Measurements from ENCODE around the gene JPT1. TPM values are rescaled to one million over a fixed set of nuclear protein-coding genes. Genes with fewer than 3 reads are reported as not detected.
A peak's percentile ranks its signal among the peaks of the same experiment; 100 is the strongest.

JPT1 gene
- total RNA-seq (100 to 1,000 TPM in 2 of 4 donors, 10 to 100 TPM in 2; 50.1 to 232 (median 85.0) TPM), polyA plus RNA-seq (100 to 1,000 TPM in 1 of 3 donors, 10 to 100 TPM in 2; 79.2 to 164 (median 92.6) TPM)
- long read RNA-seq, donor 1, partial matches to known transcripts: 0 of 4 reads
- long read RNA-seq, donor 1, other reads (novel, unspliced or antisense): 4 of 4 reads
- long read RNA-seq, donor 2, partial matches to known transcripts: 0 of 1 reads
- long read RNA-seq, donor 2, other reads (novel, unspliced or antisense): 1 of 1 reads

DNA sequence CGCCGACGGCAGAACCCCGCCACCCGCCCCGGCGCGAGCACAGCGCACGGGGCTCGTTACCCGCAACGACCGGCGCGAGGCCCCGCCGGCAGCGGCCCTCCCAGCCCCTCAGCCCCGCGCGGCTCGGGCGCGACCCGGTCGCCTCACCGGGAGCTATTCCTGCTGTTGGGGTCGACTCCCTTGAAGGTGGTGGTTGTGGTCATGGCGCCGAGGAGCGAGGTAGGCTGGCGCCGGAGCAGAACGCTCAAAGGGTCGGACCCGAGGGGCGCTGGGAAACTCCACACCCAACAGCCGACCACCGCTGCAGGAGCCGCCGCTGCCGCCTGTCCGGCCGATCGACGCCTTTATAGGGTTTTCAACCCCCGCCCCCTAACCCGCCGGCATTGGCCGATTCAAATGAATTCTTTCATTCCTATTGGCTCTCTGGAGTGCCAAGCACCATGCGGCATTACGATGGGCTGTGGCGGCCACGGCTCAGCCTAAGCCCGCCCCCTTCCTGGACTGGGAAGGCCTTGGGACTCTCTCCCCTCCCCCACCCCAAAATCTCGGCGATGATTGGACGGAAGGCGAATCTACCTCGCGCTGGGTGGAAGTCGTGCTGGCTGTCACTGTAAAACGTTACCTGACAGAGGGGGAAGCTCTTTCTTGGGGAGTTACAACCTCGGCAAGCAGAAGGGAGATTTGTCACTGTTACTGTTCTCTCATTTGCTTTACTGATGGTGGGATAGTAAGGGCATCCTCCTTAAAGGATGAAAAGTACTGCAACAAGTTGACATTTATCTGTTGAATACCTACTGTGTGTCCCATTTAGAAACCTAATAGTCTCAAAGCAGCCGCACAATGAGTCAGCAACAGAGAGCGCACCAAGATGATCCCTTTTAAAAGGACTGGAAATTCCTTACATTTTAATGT is at the start of gene JPT1:
Gene JPT1, minus strand, starts transcription at position 318 of the 912 bp plus-strand sequence. Its CDS starts 115 bp downstream, at position 203.
- DNase-seq: peak; percentile 97 to 99
- Histone ChIP-seq H3K27ac (peak within 1 kb of the TSS; percentile 92), H3K36me3 (ENCODE audit: insufficient read depth in 1 of 2, low read depth in 1 of 2) (peaks cover 0 to 3% of the 10 kb centered on the region in 2 donors), H3K27me3 (ENCODE audit: insufficient read depth in 3 of 3, low read length in 2 of 3) (no peaks in the 10 kb centered on the region), H3K9me3 (no peaks in the 10 kb centered on the region), H3K4me3 (peak within 1 kb of the TSS; percentile 82), H3K4me1 (peaks cover 22% of the 10 kb centered on the region)
- ATAC-seq: peak; percentile 98 to 99 (median 98)
- 1 to 2% (median 1%) methylated on average over 47 to 67 of the region's 67 CpGs for WGBS, 3 donors
- intact Hi-C loops (cut with DNase I): no loop called here
- TF ChIP-seq, protein P1, sequence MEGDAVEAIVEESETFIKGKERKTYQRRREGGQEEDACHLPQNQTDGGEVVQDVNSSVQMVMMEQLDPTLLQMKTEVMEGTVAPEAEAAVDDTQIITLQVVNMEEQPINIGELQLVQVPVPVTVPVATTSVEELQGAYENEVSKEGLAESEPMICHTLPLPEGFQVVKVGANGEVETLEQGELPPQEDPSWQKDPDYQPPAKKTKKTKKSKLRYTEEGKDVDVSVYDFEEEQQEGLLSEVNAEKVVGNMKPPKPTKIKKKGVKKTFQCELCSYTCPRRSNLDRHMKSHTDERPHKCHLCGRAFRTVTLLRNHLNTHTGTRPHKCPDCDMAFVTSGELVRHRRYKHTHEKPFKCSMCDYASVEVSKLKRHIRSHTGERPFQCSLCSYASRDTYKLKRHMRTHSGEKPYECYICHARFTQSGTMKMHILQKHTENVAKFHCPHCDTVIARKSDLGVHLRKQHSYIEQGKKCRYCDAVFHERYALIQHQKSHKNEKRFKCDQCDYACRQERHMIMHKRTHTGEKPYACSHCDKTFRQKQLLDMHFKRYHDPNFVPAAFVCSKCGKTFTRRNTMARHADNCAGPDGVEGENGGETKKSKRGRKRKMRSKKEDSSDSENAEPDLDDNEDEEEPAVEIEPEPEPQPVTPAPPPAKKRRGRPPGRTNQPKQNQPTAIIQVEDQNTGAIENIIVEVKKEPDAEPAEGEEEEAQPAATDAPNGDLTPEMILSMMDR (IDR thresholded peaks at IDR 0.05): no peak

- DNase-seq (no peak), ATAC-seq (no peak)
- Histone ChIP-seq H3K27me3 (ENCODE audit: insufficient read depth in 3 of 3, low read length in 2 of 3) (no peaks in the 10 kb centered on the region), H3K9me3 (no peaks in the 10 kb centered on the region), H3K36me3 (ENCODE audit: insufficient read depth in 1 of 2, low read depth in 1 of 2) (no peaks in the 10 kb centered on the region), H3K4me3 (no peak overlapping the region), H3K27ac (no peak overlapping the region), H3K4me1 (no peaks in the 10 kb centered on the region)
- intact Hi-C loops (cut with DNase I): loop anchor here (2.0 to 5.0 kb wide), 4 partner anchors 85 to 238 kb away; partner anchors contain the start of genes ATP5PD (in 1 of the 2) and KCTD2 (in 1 of the 2)
- WGBS, 3 donors: 91 to 96% (median 92%) methylated on average over 6 of the region's 6 CpGs
- TF ChIP-seq, protein P1 (IDR thresholded peaks at IDR 0.05): no peak
These were observed 45.7 kb upstream of the JPT1 start for GRCh38 chr17:75199886-75200618.

DNA sequence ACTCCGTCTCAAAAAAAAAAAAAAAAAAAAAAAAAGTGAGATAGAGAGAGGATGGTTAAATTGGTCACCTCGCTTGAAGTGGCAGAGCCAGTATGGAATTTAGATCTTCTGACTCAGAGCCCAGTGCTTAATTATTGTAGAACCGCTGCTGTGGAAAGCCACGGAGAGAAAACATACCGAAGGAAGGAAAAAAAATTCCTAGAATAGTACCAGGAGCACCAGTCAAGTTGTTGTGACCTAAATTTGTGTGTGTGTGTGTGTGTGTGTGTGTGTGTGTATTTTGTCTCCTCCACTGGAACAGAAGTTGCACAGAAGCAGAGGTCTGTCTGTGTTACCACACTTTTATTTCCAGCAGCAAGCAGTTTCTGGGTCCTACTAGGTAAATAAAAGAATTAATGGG is 40.6 kb upstream of the JPT1 start:
- TF ChIP-seq, protein P1 (IDR thresholded peaks at IDR 0.05): no peak
- DNase-seq: no peak
- no peak for ATAC-seq
- no peaks in the 10 kb centered on the region for H3K27me3 ChIP-seq (ENCODE audit: insufficient read depth in 3 of 3, low read length in 2 of 3)
- no peaks in the 10 kb centered on the region for H3K9me3 ChIP-seq
- no peaks in the 10 kb centered on the region for H3K36me3 ChIP-seq (ENCODE audit: insufficient read depth in 1 of 2, low read depth in 1 of 2)
- H3K4me1 ChIP-seq: no peaks in the 10 kb centered on the region
- intact Hi-C loops (cut with DNase I): no loop called here
- no peak overlapping the region for H3K4me3 ChIP-seq
- H3K27ac ChIP-seq: no peak overlapping the region
- 72 to 78% (median 76%) methylated on average over 4 of the region's 5 CpGs for WGBS, 3 donors

- DNase-seq: no peak
- no peaks in the 10 kb centered on the region for H3K4me1 ChIP-seq
- H3K27ac ChIP-seq: no peak overlapping the region
- TF ChIP-seq, protein P1 (IDR thresholded peaks at IDR 0.05): no peak
- intact Hi-C loops (cut with DNase I): no loop called here
- 59 to 69% (median 62%) methylated on average over 4 of the region's 4 CpGs for WGBS, 3 donors
- H3K27me3 ChIP-seq (ENCODE audit: insufficient read depth in 3 of 3, low read length in 2 of 3): no peaks in the 10 kb centered on the region
- H3K4me3 ChIP-seq: no peak overlapping the region
- no peaks in the 10 kb centered on the region for H3K36me3 ChIP-seq (ENCODE audit: insufficient read depth in 1 of 2, low read depth in 1 of 2)
- H3K9me3 ChIP-seq: no peaks in the 10 kb centered on the region
- ATAC-seq: no peak
These were observed 37.3 kb upstream of the JPT1 start for GRCh38 chr17:75191584-75191983.

Data from psoas muscle (tissue), 8 donors.